HG02884 (cell line): ENCODE data around the gene EML4.
A peak's percentile ranks its signal among the peaks of the same experiment; 100 is the strongest.
"Not testable (repeated sequence)": the region's sequence is repeated elsewhere in the genome, so short reads cannot be mapped to it uniquely, and the experiment has no call there.

Source experiments
- ATAC-seq: cut with Tn5 transposase; IDR thresholded peaks from one replicate; pipeline ENCODE4 v1.9.1; 2021; ENCODE audit warnings: mild to moderate bottlenecking, moderate library complexity; ENCODE audit not compliant: unreplicated experiment

Gene EML4

GRCh38 chr2:42342795-42343241 lies 173.7 kb downstream of the EML4 start:
- no peak for ATAC-seq

- no peak for ATAC-seq
Observed at GRCh38 chr2:42345986-42346385, 176.8 kb downstream of the EML4 start.

GRCh38 chr2:42346856-42347255 lies 177.7 kb downstream of the EML4 start:
- ATAC-seq = not testable (repeated sequence)

DNA sequence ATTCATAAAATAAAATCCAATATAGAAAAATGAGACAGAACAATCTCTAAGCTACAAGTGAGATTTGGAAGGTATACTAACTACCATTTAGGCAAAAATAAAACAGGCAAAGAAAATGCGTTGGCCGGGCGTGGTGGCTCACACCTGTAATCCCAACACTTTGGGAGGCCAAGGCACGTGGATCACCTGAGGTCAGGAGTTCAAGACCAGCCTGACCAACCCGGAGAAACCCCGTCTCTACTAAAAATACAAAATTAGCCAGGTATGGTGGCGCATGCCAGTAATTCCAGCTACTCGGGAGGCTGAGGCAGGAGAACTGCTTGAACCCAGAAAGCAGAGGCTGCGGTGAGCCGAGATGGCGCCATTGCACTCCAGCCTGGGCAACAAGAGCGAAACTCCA lies 178.4 kb downstream of the EML4 start:
- not testable (repeated sequence) for ATAC-seq

- no peak for ATAC-seq
Observed at GRCh38 chr2:42348113-42348805, 179.1 kb downstream of the EML4 start.

- ATAC-seq = no peak
Observed at GRCh38 chr2:42350434-42351063, 181.4 kb downstream of the EML4 start.

DNA sequence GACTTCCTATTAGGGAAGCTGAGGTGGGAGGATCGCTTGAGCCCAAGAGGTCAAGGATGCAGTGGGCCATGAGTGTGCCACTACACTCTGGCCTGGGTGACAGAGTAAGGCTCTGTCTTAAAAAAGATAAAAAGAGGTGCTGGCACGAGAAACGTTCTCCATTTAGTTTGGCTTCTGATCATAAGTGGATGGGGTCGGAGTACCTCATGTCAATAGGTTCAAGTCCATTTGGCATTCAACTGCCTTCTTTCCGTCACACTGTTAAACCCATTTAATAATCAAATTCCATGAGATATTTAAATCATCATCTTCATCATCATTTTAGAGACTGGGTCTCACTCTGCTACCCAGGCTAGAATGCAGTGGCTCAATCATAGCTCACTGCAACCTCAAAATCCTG lies 182.7 kb downstream of the EML4 start:
- no peak for ATAC-seq

DNA sequence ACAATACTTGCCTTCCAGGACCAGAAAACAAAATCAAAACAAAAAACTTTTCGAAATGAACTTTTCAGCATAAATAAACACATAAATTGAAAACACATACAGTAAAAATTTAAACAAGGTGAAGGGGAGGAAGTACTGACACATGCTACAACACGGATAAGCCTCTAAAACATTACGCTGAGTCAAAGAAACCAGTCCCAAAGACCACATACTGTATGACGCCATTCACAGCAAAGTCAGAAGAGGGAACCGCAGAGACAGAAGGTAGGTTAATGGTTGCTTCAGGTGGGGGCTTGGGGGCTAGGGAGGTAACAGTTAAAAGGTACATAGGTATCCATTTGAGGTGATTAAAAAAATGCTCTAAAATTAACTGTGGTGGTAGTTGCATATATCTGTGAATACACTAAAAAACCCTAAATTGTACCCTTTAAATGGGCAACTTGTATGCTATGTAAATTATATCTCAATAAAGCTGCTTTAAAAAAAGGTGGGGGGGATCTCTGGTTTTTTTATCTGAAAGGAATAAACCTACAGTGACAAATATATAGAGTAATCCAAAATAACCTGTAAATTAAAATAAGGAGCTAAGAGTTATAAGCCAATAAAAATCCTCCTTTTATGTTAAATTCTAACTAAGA lies 184.8 kb downstream of the EML4 start:
- ATAC-seq = no peak

GRCh38 chr2:42359304-42359964 lies 190.3 kb downstream of the EML4 start:
- ATAC-seq = no peak

- ATAC-seq = no peak
Observed at GRCh38 chr2:42359965-42360483, 190.9 kb downstream of the EML4 start.

GRCh38 chr2:42360493-42360889 lies 191.3 kb downstream of the EML4 start:
- no peak for ATAC-seq

- ATAC-seq = peak; percentile 89
Observed at GRCh38 chr2:42360890-42361727, 192.0 kb downstream of the EML4 start, which contains the start of gene COX7A2L. TSS of gene COX7A2L (minus strand) at chr2:42361217. CDS start at chr2:42361161, 56 bp downstream.

DNA sequence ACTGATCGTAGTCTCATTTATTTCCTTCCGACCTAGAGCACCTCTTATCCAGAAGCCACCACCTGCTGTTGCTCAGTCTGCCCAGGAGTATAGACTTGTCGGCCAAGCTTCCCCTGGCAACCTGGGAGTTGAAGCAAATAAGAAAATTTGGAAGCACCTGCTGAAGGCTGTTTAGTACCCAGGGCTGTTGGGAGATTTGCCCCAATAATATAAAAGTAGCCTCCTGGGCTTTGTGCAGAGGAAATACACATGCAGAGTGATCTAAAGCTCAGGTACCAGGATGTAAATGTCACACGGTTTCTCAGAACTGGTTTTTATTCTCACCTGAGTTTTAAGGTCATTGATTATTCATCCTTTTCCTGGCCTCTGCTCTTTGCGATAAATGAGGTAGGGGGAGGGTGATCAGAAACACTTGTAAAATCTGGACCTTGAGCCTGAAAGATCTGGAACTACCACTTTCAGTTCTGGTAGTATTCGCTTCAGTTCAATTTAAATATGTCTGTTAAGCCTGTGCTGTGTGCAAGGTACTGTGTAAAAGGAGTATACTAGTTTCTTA lies 192.7 kb downstream of the EML4 start:
- ATAC-seq = no peak

DNA sequence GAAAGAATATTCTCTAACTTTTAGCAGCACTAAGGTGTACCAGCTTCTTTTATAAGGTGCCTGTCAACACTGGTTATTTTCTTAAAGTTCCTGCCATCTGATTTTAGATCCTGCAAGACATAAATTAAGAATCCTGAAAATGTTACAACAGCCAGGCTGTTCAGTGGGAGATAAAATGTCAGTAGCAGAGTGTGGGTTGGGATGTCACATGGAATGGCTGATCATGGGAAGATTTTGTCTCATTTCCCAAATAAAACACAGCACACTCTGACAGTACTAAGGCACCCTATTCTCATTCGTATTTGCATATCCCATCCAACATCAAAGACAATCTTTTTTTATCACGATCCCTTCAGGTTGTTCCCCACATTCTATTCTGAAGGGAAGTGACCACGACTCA lies 194.3 kb downstream of the EML4 start:
- ATAC-seq = no peak

GRCh38 chr2:42364658-42365057 lies 195.5 kb downstream of the EML4 start:
- no peak for ATAC-seq

GRCh38 chr2:42366411-42366810 lies 197.3 kb downstream of the EML4 start:
- ATAC-seq = no peak

DNA sequence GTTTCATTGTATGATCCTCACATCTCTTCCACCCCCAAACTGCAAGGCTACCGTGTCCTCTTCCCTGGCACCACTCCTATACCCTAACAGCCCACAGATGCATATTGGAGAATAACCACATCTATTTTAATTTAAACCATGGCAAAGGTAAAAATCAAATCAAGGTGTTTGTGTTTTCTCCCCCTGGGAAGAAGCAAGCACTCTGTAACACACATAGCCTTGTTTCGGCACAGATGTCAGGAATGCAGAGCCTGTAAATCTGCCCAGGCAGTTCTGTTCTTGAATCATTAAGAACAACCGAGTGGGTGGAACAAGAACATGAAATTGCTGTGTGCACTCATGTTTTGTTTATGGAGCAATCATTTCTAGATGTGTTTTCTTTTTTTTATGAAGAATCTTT lies 198.7 kb downstream of the EML4 start:
- no peak for ATAC-seq

GRCh38 chr2:42368817-42369531 lies 199.8 kb downstream of the EML4 start:
- no peak for ATAC-seq

DNA sequence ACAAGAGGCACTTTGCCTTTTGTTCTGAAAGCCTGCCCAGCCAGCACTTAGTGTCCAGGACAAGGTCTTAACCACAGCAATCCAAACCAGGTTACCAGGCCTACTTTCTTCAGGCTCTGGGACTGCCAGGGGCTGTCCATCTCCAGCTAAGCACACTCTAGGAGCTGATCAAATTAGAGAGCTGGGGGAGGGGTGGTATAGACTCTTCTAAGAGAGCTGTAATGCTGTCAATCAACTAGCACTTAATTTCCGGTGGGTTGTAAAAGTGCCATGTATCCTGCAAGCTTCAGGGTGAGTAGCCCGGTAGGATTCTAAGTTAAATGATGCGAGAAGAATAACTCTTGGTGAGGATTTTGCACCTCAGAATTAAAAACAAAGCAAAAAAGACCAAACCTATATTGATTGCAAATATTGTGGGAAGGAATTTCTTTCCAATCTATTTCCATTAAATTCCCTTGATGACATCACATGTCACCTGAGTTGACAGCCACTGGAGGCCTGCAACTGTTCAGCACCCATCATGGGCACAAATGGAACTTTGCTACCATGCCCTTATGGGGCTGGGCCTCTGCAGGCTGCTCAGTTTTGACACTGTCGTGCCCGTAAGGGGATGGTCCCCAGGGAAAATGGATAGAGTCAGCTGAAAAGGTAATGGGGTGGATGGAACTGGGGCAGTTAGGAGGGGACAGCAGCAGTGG lies 200.5 kb downstream of the EML4 start:
- ATAC-seq = no peak
